Fibroblast of lung (primary cell): ENCODE results near the gene ALOX12B.

Experiments
- EZH2 ChIP-seq: IDR thresholded peaks from 2 replicates; pipeline ENCODE4 v1.5.1; 2012; ENCODE audit warnings: low read length, control low read depth, mild to moderate bottlenecking; ENCODE audit errors: missing control alignments
- TF ChIP-seq, protein P1 (sequence below), 2 donors: IDR thresholded peaks in 1 of 2; conservative IDR thresholded peaks in 1 of 2; 1 replicate in 1 of 2; 2 replicates in 1 of 2; pipeline ENCODE4 v1.5.1; 2011 to 2012; ENCODE audit warnings: low read length in 2 of 2, control low read depth in 1 of 2, inconsistent platforms in 1 of 2, low read depth in 1 of 2, mild to moderate bottlenecking in 1 of 2

DNA sequence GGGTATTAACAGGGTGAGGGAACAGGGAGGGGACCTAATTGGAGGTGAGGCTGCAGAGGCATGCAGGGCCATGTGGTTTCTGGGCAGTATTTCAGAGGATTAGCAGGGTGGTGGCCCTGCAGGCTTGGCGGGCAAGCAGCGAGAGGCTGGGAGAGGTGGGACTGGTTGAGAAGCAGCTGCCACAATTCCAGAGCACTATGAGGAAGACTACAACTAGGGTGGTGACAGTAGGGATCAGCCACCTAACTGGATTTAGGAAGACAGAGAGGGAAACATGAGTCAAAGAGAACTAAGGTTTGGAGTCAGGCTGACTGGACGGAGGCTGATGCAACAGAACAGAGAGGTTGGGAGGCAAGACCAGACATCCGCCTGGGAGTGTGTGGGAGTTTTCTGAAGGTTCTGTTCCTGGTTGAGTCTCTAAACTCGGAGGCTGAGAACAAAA is 18.5 kb upstream of the ALOX12B start:
- TF ChIP-seq, protein P1, sequence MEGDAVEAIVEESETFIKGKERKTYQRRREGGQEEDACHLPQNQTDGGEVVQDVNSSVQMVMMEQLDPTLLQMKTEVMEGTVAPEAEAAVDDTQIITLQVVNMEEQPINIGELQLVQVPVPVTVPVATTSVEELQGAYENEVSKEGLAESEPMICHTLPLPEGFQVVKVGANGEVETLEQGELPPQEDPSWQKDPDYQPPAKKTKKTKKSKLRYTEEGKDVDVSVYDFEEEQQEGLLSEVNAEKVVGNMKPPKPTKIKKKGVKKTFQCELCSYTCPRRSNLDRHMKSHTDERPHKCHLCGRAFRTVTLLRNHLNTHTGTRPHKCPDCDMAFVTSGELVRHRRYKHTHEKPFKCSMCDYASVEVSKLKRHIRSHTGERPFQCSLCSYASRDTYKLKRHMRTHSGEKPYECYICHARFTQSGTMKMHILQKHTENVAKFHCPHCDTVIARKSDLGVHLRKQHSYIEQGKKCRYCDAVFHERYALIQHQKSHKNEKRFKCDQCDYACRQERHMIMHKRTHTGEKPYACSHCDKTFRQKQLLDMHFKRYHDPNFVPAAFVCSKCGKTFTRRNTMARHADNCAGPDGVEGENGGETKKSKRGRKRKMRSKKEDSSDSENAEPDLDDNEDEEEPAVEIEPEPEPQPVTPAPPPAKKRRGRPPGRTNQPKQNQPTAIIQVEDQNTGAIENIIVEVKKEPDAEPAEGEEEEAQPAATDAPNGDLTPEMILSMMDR (conservative IDR thresholded peaks at IDR 0.05 in 1 of 2, IDR thresholded peaks at IDR 0.05 in 1 of 2; ENCODE audit: low read depth in 1 of 2, low read length in 2 of 2): no peak
- no peak for TF ChIP-seq EZH2
